ENCODE results near the gene RASA4. TPM values are rescaled to one million over a fixed set of nuclear protein-coding genes. Genes with fewer than 3 reads are reported as not detected.
"Not testable (repeated sequence)": the region's sequence is repeated elsewhere in the genome, so short reads cannot be mapped to it uniquely, and the experiment has no call there.

Gene RASA4
- polyA plus RNA-seq, 4 donors: 24.2 to 31.1 (median 27.2) TPM

DNA sequence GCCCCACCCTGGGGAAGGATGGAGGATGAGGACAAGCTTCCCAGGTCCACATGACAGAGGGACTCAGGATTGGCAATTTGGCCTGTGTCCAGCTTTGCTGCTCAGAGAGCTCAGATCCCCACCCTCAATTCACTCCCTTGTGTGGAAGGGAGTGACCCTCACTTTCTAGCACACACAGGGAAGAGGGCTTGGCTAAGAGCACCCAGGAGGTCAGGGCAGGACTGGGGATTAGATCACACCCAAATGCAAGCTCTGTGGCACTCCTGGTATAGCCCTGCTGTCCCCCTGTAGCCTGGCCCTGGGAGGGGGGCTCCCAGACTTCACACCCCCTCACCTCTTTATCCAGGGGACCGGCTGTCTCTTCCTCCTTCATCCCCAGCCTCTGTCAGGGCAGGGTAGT, 72.2 kb downstream of the RASA4 start:
- WGBS, 3 donors: no CpG with 5 or more reads among the region's 1 CpG
- H3K4me3 ChIP-seq (ENCODE audit: low read depth in 1 of 3, low read length in 3 of 3); FAIRE-seq: not testable (repeated sequence)

DNA sequence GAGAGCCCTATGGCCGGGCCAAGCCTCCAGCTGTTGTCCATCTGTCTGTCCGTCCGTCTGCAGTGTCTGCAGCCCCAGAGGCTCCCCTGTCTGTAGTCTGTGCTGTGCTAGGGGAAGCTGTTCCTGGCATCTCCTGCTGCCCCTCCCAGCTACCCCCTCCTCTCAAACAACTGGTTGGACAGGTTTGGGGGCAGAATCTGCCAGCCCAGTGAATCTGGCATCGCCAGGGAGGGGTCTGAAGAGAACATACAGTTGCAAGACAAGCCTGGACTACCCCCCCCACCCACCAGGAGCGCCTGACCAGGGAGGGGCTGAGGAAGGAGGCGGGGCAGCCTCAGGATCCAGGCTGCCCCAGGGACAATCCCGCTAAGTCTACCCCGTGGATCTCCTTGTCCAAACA, 73.0 kb downstream of the RASA4 start, which contains the start of gene UPK3BL2:
UPK3BL2 (minus strand) TSS at position 101 of the 400 bp plus-strand sequence; CDS start at position 41, 60 bp downstream.
- H3K36me3 ChIP-seq (ENCODE audit: control insufficient read depth in 3 of 3, insufficient read depth in 2 of 3, low read depth in 1 of 3, low read length in 3 of 3); H3K4me3 ChIP-seq (ENCODE audit: low read depth in 1 of 3, low read length in 3 of 3); H3K27ac ChIP-seq (ENCODE audit: low read depth in 1 of 3, low read length in 2 of 3); H3K27me3 ChIP-seq (ENCODE audit: control insufficient read depth in 3 of 3, insufficient read depth in 3 of 3, low read length in 3 of 3); DNase-seq; H3K9me3 ChIP-seq (ENCODE audit: control insufficient read depth in 2 of 2, insufficient read depth in 1 of 2, low read depth in 1 of 2, low read length in 1 of 2); FAIRE-seq; H3K4me1 ChIP-seq (ENCODE audit: control insufficient read depth in 3 of 3, insufficient read depth in 2 of 3, low read depth in 1 of 3, low read length in 2 of 3): not testable (repeated sequence)
- WGBS, 3 donors: no CpG with 5 or more reads among the region's 8 CpGs

More for the DNA sequence above, 72.2 kb downstream of the RASA4 start:
- H3K36me3 ChIP-seq (ENCODE audit: control insufficient read depth in 3 of 3, insufficient read depth in 2 of 3, low read depth in 1 of 3, low read length in 3 of 3); DNase-seq; H3K4me1 ChIP-seq (ENCODE audit: control insufficient read depth in 3 of 3, insufficient read depth in 2 of 3, low read depth in 1 of 3, low read length in 2 of 3); H3K9me3 ChIP-seq (ENCODE audit: control insufficient read depth in 2 of 2, insufficient read depth in 1 of 2, low read depth in 1 of 2, low read length in 1 of 2); H3K27ac ChIP-seq (ENCODE audit: low read depth in 1 of 3, low read length in 2 of 3); H3K27me3 ChIP-seq (ENCODE audit: control insufficient read depth in 3 of 3, insufficient read depth in 3 of 3, low read length in 3 of 3): not testable (repeated sequence)

DNA sequence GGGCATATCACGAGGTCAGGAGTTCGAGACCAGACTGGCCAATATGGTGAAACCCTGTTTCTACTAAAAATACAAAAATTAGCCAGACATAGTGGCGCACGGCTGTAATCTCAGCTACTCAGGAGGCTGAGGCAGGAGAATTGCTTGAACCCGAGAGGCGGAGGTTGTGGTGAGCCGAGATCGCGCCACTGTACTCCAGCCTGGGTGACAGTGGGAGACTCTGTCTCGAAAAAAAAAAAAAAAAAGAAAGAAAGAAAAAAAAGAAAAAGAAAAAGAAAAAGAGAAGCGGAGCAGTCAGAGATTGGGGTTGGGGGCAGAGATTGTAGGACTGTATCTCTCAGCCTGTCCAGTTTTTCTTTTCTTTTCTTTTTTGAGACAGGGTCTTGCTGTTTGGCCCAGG, 73.8 kb downstream of the RASA4 start:
- H3K9me3 ChIP-seq (ENCODE audit: control insufficient read depth in 2 of 2, insufficient read depth in 1 of 2, low read depth in 1 of 2, low read length in 1 of 2); H3K27ac ChIP-seq (ENCODE audit: low read depth in 1 of 3, low read length in 2 of 3); H3K4me3 ChIP-seq (ENCODE audit: low read depth in 1 of 3, low read length in 3 of 3); H3K4me1 ChIP-seq (ENCODE audit: control insufficient read depth in 3 of 3, insufficient read depth in 2 of 3, low read depth in 1 of 3, low read length in 2 of 3); FAIRE-seq; H3K36me3 ChIP-seq (ENCODE audit: control insufficient read depth in 3 of 3, insufficient read depth in 2 of 3, low read depth in 1 of 3, low read length in 3 of 3); DNase-seq; H3K27me3 ChIP-seq (ENCODE audit: control insufficient read depth in 3 of 3, insufficient read depth in 3 of 3, low read length in 3 of 3): not testable (repeated sequence)
- 91 to 95% (median 94%) methylated on average over 7 of the region's 11 CpGs for WGBS, 3 donors

GRCh38 chr7:102542083-102542482, 74.5 kb downstream of the RASA4 start:
- DNase-seq; H3K4me1 ChIP-seq (ENCODE audit: control insufficient read depth in 3 of 3, insufficient read depth in 2 of 3, low read depth in 1 of 3, low read length in 2 of 3); H3K9me3 ChIP-seq (ENCODE audit: control insufficient read depth in 2 of 2, insufficient read depth in 1 of 2, low read depth in 1 of 2, low read length in 1 of 2); FAIRE-seq; H3K27me3 ChIP-seq (ENCODE audit: control insufficient read depth in 3 of 3, insufficient read depth in 3 of 3, low read length in 3 of 3); H3K27ac ChIP-seq (ENCODE audit: low read depth in 1 of 3, low read length in 2 of 3); H3K36me3 ChIP-seq (ENCODE audit: control insufficient read depth in 3 of 3, insufficient read depth in 2 of 3, low read depth in 1 of 3, low read length in 3 of 3); H3K4me3 ChIP-seq (ENCODE audit: low read depth in 1 of 3, low read length in 3 of 3): not testable (repeated sequence)
- WGBS, 3 donors: 99 to 100% (median 100%) methylated on average over 3 to 4 of the region's 8 CpGs

- H3K36me3 ChIP-seq (ENCODE audit: control insufficient read depth in 3 of 3, insufficient read depth in 2 of 3, low read depth in 1 of 3, low read length in 3 of 3); H3K27me3 ChIP-seq (ENCODE audit: control insufficient read depth in 3 of 3, insufficient read depth in 3 of 3, low read length in 3 of 3); H3K9me3 ChIP-seq (ENCODE audit: control insufficient read depth in 2 of 2, insufficient read depth in 1 of 2, low read depth in 1 of 2, low read length in 1 of 2); H3K27ac ChIP-seq (ENCODE audit: low read depth in 1 of 3, low read length in 2 of 3); H3K4me1 ChIP-seq (ENCODE audit: control insufficient read depth in 3 of 3, insufficient read depth in 2 of 3, low read depth in 1 of 3, low read length in 2 of 3); H3K4me3 ChIP-seq (ENCODE audit: low read depth in 1 of 3, low read length in 3 of 3); DNase-seq; FAIRE-seq: not testable (repeated sequence)
- 92 to 95% (median 93%) methylated on average over 4 of the region's 6 CpGs for WGBS, 3 donors
Measured at GRCh38 chr7:102540604-102541003, 76.0 kb downstream of the RASA4 start.

DNA sequence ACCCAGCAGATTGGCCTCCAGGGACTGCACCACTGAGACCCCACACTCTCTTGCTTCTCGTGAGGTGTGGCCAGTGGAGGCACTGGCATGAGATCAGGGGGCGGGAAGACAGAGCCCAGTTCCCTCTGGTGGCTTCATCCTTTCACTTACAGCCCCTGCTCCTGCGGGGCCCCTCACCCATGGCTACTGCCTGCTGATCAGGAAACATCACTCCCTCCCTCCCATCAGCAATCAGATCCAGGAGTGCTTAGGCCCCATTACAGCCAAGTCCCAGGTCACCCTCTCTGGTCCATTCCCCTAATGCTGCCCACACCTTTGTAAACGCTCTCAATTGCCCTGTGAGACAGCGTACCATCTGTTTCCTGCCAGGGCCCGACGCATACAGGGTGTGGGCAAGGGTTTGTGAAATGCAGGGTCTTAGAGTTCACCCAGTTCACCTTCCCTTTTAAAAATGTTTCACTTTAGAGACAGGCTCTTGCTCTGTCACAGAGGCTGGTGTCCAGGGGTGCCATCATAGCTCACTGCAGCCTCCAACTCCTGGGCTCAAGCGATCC, 81.4 kb downstream of the RASA4 start:
- not testable (repeated sequence) for H3K36me3 ChIP-seq (ENCODE audit: control insufficient read depth in 3 of 3, insufficient read depth in 2 of 3, low read depth in 1 of 3, low read length in 3 of 3); H3K9me3 ChIP-seq (ENCODE audit: control insufficient read depth in 2 of 2, insufficient read depth in 1 of 2, low read depth in 1 of 2, low read length in 1 of 2); H3K27ac ChIP-seq (ENCODE audit: low read depth in 1 of 3, low read length in 2 of 3); H3K4me3 ChIP-seq (ENCODE audit: low read depth in 1 of 3, low read length in 3 of 3); FAIRE-seq; H3K27me3 ChIP-seq (ENCODE audit: control insufficient read depth in 3 of 3, insufficient read depth in 3 of 3, low read length in 3 of 3); DNase-seq; H3K4me1 ChIP-seq (ENCODE audit: control insufficient read depth in 3 of 3, insufficient read depth in 2 of 3, low read depth in 1 of 3, low read length in 2 of 3)
- 57 to 100% (median 78%) methylated on average over 1 to 4 of the region's 8 CpGs for WGBS, 3 donors

DNA sequence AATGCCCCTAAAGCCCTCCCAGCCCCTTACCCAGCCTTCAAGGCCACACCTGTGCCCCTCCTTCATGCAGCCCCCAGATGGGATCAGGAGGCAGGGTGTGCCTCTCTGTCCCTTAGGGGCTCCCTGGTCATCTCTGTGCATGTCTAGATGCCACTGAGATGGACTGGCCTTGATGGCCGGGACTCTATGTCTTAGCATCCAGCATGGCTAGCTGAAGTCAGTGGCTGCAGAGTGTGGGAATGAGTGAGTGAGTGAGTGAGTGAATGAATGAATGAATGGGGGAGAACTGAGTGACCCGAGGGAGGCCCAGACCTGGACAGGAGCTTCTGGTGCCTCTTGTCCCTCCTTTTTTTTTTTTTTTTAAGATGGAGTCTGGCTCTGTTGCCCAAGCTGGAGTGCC, 84.4 kb downstream of the RASA4 start:
- H3K4me3 ChIP-seq (ENCODE audit: low read depth in 1 of 3, low read length in 3 of 3); H3K4me1 ChIP-seq (ENCODE audit: control insufficient read depth in 3 of 3, insufficient read depth in 2 of 3, low read depth in 1 of 3, low read length in 2 of 3); H3K27me3 ChIP-seq (ENCODE audit: control insufficient read depth in 3 of 3, insufficient read depth in 3 of 3, low read length in 3 of 3); H3K36me3 ChIP-seq (ENCODE audit: control insufficient read depth in 3 of 3, insufficient read depth in 2 of 3, low read depth in 1 of 3, low read length in 3 of 3); H3K27ac ChIP-seq (ENCODE audit: low read depth in 1 of 3, low read length in 2 of 3); FAIRE-seq; DNase-seq; H3K9me3 ChIP-seq (ENCODE audit: control insufficient read depth in 2 of 2, insufficient read depth in 1 of 2, low read depth in 1 of 2, low read length in 1 of 2): not testable (repeated sequence)
- WGBS, 3 donors: 93 to 96% (median 94%) methylated on average over 2 of the region's 2 CpGs

GRCh38 chr7:102531583-102531982, 85.0 kb downstream of the RASA4 start:
- not testable (repeated sequence) for H3K4me1 ChIP-seq (ENCODE audit: control insufficient read depth in 3 of 3, insufficient read depth in 2 of 3, low read depth in 1 of 3, low read length in 2 of 3); H3K9me3 ChIP-seq (ENCODE audit: control insufficient read depth in 2 of 2, insufficient read depth in 1 of 2, low read depth in 1 of 2, low read length in 1 of 2); H3K27ac ChIP-seq (ENCODE audit: low read depth in 1 of 3, low read length in 2 of 3); H3K36me3 ChIP-seq (ENCODE audit: control insufficient read depth in 3 of 3, insufficient read depth in 2 of 3, low read depth in 1 of 3, low read length in 3 of 3); H3K4me3 ChIP-seq (ENCODE audit: low read depth in 1 of 3, low read length in 3 of 3); H3K27me3 ChIP-seq (ENCODE audit: control insufficient read depth in 3 of 3, insufficient read depth in 3 of 3, low read length in 3 of 3); DNase-seq; FAIRE-seq
- WGBS, 3 donors: no CpG with 5 or more reads among the region's 7 CpGs

Measured in small intestine (tissue), 7 donors.